ENCODE measurements around the gene PLXNA4.

Gene PLXNA4

GRCh38 chr7:132544025-132544424 lies 32.2 kb downstream of the PLXNA4 start:
- TF ChIP-seq ZNF423 (tag by site-specific recombination; IDR thresholded peaks at IDR 0.05) (no peak), ZBTB20 (tag by site-specific recombination; IDR thresholded peaks at IDR 0.05) (no peak), ZNF24 (tag by site-specific recombination; IDR thresholded peaks at IDR 0.05) (no peak), ZNF366 (tag by site-specific recombination; conservative IDR thresholded peaks at IDR 0.05) (no peak), ZFP37 (tag by site-specific recombination; IDR thresholded peaks at IDR 0.05) (no peak), ZNF223 (tag by site-specific recombination; IDR thresholded peaks at IDR 0.05) (no peak), YY1 (tag by site-specific recombination; IDR thresholded peaks at IDR 0.05) (no peak), HIC1 (tag by site-specific recombination; IDR thresholded peaks at IDR 0.05) (no peak), ZBTB6 (tag by site-specific recombination; IDR thresholded peaks at IDR 0.05) (no peak), ZNF18 (tag by site-specific recombination; IDR thresholded peaks at IDR 0.05) (no peak), AEBP2 (tag by site-specific recombination; IDR thresholded peaks at IDR 0.05; ENCODE audit: borderline replicate concordance) (no peak), SCRT2 (tag by site-specific recombination; IDR thresholded peaks at IDR 0.05) (no peak), ZNF174 (tag by site-specific recombination; IDR thresholded peaks at IDR 0.05) (no peak), GFI1B (tag by site-specific recombination; IDR thresholded peaks at IDR 0.05) (no peak), ZBTB49 (tag by site-specific recombination; IDR thresholded peaks at IDR 0.05; ENCODE audit: low read depth) (no peak), REPIN1 (tag by site-specific recombination; IDR thresholded peaks at IDR 0.05; ENCODE audit: low read depth) (no peak), OSR2 (tag by site-specific recombination; IDR thresholded peaks at IDR 0.05) (no peak)
- Histone ChIP-seq H3K9me3 (ENCODE audit: control insufficient read depth, insufficient read depth, low read depth, low read length) (no peaks in the 10 kb centered on the region), H3K4me1 (ENCODE audit: control insufficient read depth, insufficient read depth, low read length) (no peaks in the 10 kb centered on the region), H3K27ac (ENCODE audit: extremely low read depth, low read depth, low read length) (no peak overlapping the region), H3K36me3 (ENCODE audit: control insufficient read depth in 2 of 2, insufficient read depth in 1 of 2, low read length in 2 of 2) (no peaks in the 10 kb centered on the region), H3K4me3 (ENCODE audit: low read depth, low read length) (no peak overlapping the region)
- ChIA-PET POLR2A (no interaction called here), CTCF (interaction anchor here (2.0 kb wide), 1 partner anchor 26 kb away, joined by 8 read pairs; no protein-coding TSS in a partner anchor)

GRCh38 chr7:132542895-132543294 lies 33.4 kb downstream of the PLXNA4 start:
- TF ChIP-seq YY1 (tag by site-specific recombination; IDR thresholded peaks at IDR 0.05) (no peak), ZNF26 (tag by site-specific recombination; IDR thresholded peaks at IDR 0.05) (peak; percentile 88)
- Histone ChIP-seq H3K9me3 (ENCODE audit: control insufficient read depth, insufficient read depth, low read depth, low read length) (no peaks in the 10 kb centered on the region), H3K36me3 (ENCODE audit: control insufficient read depth in 2 of 2, insufficient read depth in 1 of 2, low read length in 2 of 2) (no peaks in the 10 kb centered on the region), H3K4me1 (ENCODE audit: control insufficient read depth, insufficient read depth, low read length) (no peaks in the 10 kb centered on the region), H3K27ac (ENCODE audit: extremely low read depth, low read depth, low read length) (no peak overlapping the region), H3K4me3 (ENCODE audit: low read depth, low read length) (no peak overlapping the region)
- ChIA-PET POLR2A (no interaction called here), CTCF (interaction anchor here (0.6 to 2.0 kb wide), 2 partner anchors 25 to 101 kb away, joined by 3 to 8 read pairs; no protein-coding TSS in a partner anchor)

Measured in HEK293 (cell line).